ENCODE results near the gene SLC25A27. TPM values are rescaled to one million over a fixed set of nuclear protein-coding genes. Genes with fewer than 3 reads are reported as not detected.
"Not testable (repeated sequence)": the region's sequence is repeated elsewhere in the genome, so short reads cannot be mapped to it uniquely, and the experiment has no call there.

The SLC25A27 gene
- total RNA-seq, 4 donors from 2014 or later = 13.3 to 26.2 (median 21.3) TPM

DNA sequence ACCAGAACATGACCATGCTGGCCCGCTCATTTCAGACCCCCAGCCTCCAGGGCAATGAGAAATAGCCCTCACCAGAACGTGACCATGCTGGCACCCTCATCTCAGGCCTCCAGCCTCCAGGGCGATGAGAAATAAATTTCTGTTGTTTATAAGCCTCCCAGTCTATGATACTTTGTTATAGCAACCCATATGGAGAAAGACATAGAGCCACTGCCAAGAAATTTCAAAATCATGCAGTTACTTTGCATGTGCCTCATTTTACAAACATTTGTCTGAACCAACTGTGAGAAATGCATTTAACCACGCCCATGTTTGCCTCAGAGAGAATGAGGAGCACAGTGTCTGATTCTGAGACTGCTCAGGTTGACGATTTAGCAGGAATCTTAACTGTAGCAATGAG is 15.6 kb upstream of the SLC25A27 start:
- H3K9me3 ChIP-seq = no peaks in the 10 kb centered on the region
- peak overlapping the region; percentile 20 to 62 (median 54) for H3K27ac ChIP-seq (replicated peaks in 1 of 4)
- intact Hi-C loops (cut with DNase I) = no loop called here
- H3K4me1 ChIP-seq = peaks cover 0 to 18% (median 12%) of the 10 kb centered on the region in 4 donors
- 48% methylated on average over 5 of the region's 5 CpGs for WGBS
- TF ChIP-seq POLR2A (IDR thresholded peaks at IDR 0.05; ENCODE audit: low read depth) (no peak), POLR2AphosphoS5 (IDR thresholded peaks at IDR 0.05) (peak in 1 of 2 donors; percentile 62)
- H3K27me3 ChIP-seq = no peaks in the 10 kb centered on the region
- no peak for DNase-seq (ENCODE audit: extremely low spot score)
- H3K36me3 ChIP-seq = no peaks in the 10 kb centered on the region
- H3K4me3 ChIP-seq = no peak overlapping the region

DNA sequence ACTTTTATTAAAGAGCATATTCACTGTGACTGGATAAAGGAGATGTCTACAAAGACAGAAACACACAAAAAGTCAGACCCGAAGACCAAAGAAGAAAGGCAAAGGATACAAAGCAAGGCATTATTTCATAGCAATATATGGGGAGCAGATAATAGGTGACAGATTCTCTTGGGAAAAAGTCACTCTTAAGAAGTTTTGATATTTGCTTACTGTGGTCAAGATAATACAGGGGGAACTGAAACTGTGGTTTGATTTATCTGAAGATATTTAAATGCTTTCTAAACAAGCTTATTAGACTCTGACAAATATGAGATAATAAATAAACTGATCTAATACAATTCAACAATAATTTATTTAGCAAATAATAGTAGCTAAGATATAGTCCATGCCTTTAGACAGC is 14.8 kb upstream of the SLC25A27 start:
- DNase-seq (ENCODE audit: extremely low spot score) = no peak
- 74% methylated on average over 1 of the region's 1 CpG for WGBS
- H3K27me3 ChIP-seq = no peaks in the 10 kb centered on the region
- TF ChIP-seq POLR2A (IDR thresholded peaks at IDR 0.05; ENCODE audit: low read depth) = no peak
- no peak for TF ChIP-seq POLR2AphosphoS5 (IDR thresholded peaks at IDR 0.05)
- TF ChIP-seq, protein P1, sequence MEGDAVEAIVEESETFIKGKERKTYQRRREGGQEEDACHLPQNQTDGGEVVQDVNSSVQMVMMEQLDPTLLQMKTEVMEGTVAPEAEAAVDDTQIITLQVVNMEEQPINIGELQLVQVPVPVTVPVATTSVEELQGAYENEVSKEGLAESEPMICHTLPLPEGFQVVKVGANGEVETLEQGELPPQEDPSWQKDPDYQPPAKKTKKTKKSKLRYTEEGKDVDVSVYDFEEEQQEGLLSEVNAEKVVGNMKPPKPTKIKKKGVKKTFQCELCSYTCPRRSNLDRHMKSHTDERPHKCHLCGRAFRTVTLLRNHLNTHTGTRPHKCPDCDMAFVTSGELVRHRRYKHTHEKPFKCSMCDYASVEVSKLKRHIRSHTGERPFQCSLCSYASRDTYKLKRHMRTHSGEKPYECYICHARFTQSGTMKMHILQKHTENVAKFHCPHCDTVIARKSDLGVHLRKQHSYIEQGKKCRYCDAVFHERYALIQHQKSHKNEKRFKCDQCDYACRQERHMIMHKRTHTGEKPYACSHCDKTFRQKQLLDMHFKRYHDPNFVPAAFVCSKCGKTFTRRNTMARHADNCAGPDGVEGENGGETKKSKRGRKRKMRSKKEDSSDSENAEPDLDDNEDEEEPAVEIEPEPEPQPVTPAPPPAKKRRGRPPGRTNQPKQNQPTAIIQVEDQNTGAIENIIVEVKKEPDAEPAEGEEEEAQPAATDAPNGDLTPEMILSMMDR (IDR thresholded peaks at IDR 0.05) = no peak
- TF ChIP-seq EP300 (IDR thresholded peaks at IDR 0.05) = no peak
- H3K4me3 ChIP-seq = no peak overlapping the region
- H3K36me3 ChIP-seq = no peaks in the 10 kb centered on the region
- intact Hi-C loops (cut with DNase I) = no loop called here
- H3K9me3 ChIP-seq = no peaks in the 10 kb centered on the region
- H3K27ac ChIP-seq (replicated peaks in 1 of 4) = peak overlapping the region; percentile 10 to 56 (median 36)
- peaks cover 0 to 18% (median 12%) of the 10 kb centered on the region in 4 donors for H3K4me1 ChIP-seq

DNA sequence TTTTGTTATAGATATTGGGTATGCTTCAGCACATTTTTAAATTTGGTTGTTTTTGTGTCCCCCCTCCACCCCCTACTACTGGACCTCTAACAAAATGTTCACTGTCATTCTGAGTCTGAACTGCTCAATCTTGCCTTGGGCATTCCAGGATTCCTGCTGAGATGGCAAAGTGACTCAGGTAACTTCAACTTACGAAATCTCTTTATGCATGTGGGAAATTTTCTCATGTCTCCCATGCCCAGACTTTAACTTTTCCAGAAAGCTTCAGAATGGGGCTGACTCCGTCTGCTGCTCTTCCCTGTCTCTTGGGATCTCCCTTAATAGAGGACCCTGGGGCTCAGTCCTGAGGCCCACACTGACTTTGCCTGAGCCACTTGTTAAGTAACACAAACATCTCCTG is 14.1 kb upstream of the SLC25A27 start:
- H3K27me3 ChIP-seq = no peaks in the 10 kb centered on the region
- peaks cover 0 to 18% (median 12%) of the 10 kb centered on the region in 4 donors for H3K4me1 ChIP-seq
- H3K4me3 ChIP-seq = no peak overlapping the region
- intact Hi-C loops (cut with DNase I) = no loop called here
- no peak for DNase-seq (ENCODE audit: extremely low spot score)
- H3K27ac ChIP-seq (replicated peaks in 1 of 4) = no peak overlapping the region
- TF ChIP-seq EP300 (IDR thresholded peaks at IDR 0.05) = no peak
- TF ChIP-seq POLR2AphosphoS5 (IDR thresholded peaks at IDR 0.05) = no peak
- TF ChIP-seq POLR2A (IDR thresholded peaks at IDR 0.05; ENCODE audit: low read depth) = no peak
- H3K36me3 ChIP-seq = no peaks in the 10 kb centered on the region
- H3K9me3 ChIP-seq = no peaks in the 10 kb centered on the region
- WGBS = 83% methylated on average over 2 of the region's 2 CpGs

DNA sequence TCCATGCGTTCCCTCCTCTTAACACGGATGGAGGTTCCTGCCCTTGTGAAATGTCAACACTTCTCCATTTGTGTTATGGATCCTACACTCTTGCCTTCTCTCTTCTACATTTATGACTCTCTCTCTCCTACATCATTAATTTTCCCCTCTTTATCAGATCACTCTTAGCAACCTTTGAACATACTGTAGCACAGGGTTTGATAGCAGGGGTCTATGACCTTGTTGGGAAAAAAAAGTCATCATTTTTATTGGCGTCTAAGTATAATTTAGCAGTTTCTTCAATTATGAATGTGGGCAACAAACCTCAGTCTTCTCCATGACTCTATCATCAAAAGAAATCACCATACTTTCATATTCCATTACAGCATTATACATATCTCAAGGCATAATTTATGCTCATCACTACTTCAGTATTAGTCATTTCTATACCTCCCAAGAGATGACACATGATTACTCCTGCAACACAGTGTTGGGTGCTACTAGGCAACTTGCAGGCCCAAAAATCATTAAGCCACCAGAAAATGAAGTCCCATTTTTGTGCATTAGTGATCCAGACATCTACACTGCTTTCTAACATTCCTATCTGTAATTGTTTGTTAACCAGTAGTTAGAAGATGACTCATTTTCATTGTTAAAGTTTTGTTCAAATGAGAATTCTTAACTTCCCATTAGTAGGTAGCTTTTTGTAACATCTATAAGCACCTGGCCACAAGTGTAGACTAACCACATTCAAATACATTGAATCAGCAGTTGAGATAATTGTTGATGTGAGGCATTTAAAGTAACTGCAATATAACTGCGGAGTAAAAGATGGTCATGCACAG is 9.6 kb upstream of the SLC25A27 start:
- no peaks in the 10 kb centered on the region for H3K27me3 ChIP-seq
- no peaks in the 10 kb centered on the region for H3K4me1 ChIP-seq
- TF ChIP-seq POLR2A (IDR thresholded peaks at IDR 0.05; ENCODE audit: low read depth) (no peak), EP300 (IDR thresholded peaks at IDR 0.05) (no peak), POLR2AphosphoS5 (IDR thresholded peaks at IDR 0.05) (no peak)
- TF ChIP-seq, protein P1 (IDR thresholded peaks at IDR 0.05) = no peak
- DNase-seq (ENCODE audit: extremely low spot score) = no peak
- intact Hi-C loops (cut with DNase I) = no loop called here
- H3K27ac ChIP-seq (replicated peaks in 1 of 4) = no peak overlapping the region
- no peaks in the 10 kb centered on the region for H3K36me3 ChIP-seq
- H3K4me3 ChIP-seq = no peak overlapping the region
- no peaks in the 10 kb centered on the region for H3K9me3 ChIP-seq
- WGBS = 92% methylated on average over 4 of the region's 4 CpGs

DNA sequence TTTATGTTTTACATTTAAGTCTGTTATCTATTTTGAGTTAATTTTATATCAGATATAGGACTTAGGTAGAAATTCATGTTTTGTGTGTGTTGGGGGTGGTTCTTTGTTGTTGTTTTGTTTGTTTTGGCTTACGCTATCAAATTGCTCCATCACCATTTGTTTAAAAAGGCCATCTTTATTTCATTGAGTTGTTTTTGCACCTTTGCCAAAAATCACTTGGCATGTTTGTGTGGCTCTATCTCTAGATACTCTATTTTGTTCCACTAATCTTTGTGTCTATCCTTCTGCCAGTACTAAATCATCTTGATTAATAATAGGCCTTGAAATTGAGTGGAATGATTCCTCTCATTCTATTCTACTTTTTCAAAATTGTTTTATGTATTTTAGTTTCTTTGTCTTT is 7.5 kb upstream of the SLC25A27 start:
- WGBS = 96% methylated on average over 1 of the region's 1 CpG
- Histone ChIP-seq H3K27ac (replicated peaks in 1 of 4) (no peak overlapping the region), H3K27me3 (no peaks in the 10 kb centered on the region), H3K4me3 (no peak overlapping the region), H3K9me3 (no peaks in the 10 kb centered on the region), H3K4me1 (peaks cover 0 to 10% (median 1%) of the 10 kb centered on the region in 4 donors), H3K36me3 (no peaks in the 10 kb centered on the region)
- no peak for DNase-seq (ENCODE audit: extremely low spot score)
- no peak for TF ChIP-seq POLR2AphosphoS5 (IDR thresholded peaks at IDR 0.05)
- TF ChIP-seq EP300 (IDR thresholded peaks at IDR 0.05) = no peak
- TF ChIP-seq, protein P1 (IDR thresholded peaks at IDR 0.05) = no peak
- intact Hi-C loops (cut with DNase I) = no loop called here

DNA sequence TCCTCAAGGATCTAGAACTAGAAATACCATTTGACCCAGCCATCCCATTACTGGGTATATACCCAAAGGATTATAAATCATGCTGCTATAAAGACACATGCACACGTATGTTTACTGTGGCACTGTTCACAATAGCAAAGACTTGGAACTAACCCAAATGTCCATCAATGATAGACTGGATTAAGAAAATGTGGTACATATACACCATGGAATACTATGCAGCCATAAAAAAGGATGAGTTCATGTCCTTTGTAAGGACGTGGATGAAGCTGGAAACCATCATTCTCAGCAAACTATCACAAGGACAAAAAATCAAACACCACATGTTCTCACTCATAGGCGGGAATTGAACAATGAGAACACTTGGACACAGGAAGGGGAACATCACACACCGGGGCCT is 4.7 kb upstream of the SLC25A27 start:
- peaks cover 0 to 22% (median 13%) of the 10 kb centered on the region in 4 donors for H3K4me1 ChIP-seq
- H3K9me3 ChIP-seq; H3K36me3 ChIP-seq; H3K27ac ChIP-seq (replicated peaks in 1 of 4); intact Hi-C loops (cut with DNase I); DNase-seq (ENCODE audit: extremely low spot score); H3K4me3 ChIP-seq; H3K27me3 ChIP-seq: not testable (repeated sequence)
- WGBS = 85% methylated on average over 3 of the region's 4 CpGs
